K562 (cell line): ENCODE data around the gene GBF1. TPM values are rescaled to one million over a fixed set of nuclear protein-coding genes. Genes with fewer than 3 reads are reported as not detected.

Experiments used
- ATAC-seq: fragments of 200-7000 bp; cut with Tn5 transposase; 3 replicates; pipeline ENCODE4 v1.9.1; 2020; ENCODE audit warnings: moderate library complexity
- BruUV-seq: library from RNA; stranded (reverse); fragments of 400-500 nt; replicated peaks from 2 replicates; lab custom pipeline; 2021; lab: Mats Ljungman, UMichigan
- CTCF ChIA-PET: fragments of 300-600 bp; formaldehyde crosslinking; extraction: SDS; loops from one replicate; lab custom pipeline; 2021; ENCODE audit warnings: low intra/inter-chr PET ratio; lab: Yijun Ruan, JAX
- POLR2A ChIA-PET: fragments of 300-600, 350-650 bp; sonication (Branson Sonifier 250); formaldehyde crosslinking; extraction: SDS; loops from one replicate; lab custom pipeline; 2021; ENCODE audit warnings: antibody characterized with exemption, inconsistent platforms; lab: Yijun Ruan, JAX
- DNase-seq, 4 experiments: peaks; one replicate each; pipeline versions ENCODE4 v3.0.0 to v3.0.0-alpha.2; 2011 to 2018; ENCODE audit warnings: low spot score in 3 of 4, mixed read lengths in 3 of 4; ENCODE audit errors: extremely low read depth in 1 of 4
- FAIRE-seq: peaks from 2 replicates; lab custom pipeline; 2011; peaks lifted over from hg19 to GRCh38; lab: Jason Lieb, UNC
- H2AFZ ChIP-seq: 2 replicates; pipeline ENCODE4 v1.6.0; 2011; ENCODE audit warnings: low read depth, low read length, control low read depth, inconsistent platforms
- H3K27ac ChIP-seq: fragments of 200-600 bp; 3 replicates; pipeline ENCODE4 v1.8.0; 2011; ENCODE audit warnings: low read depth, mild to moderate bottlenecking, control low read depth, inconsistent platforms, low read length, moderate library complexity, mixed read lengths; ENCODE audit errors: extremely low read depth
- H3K27me3 ChIP-seq, 2 experiments: fragments of 300-600 bp in 1 of 2; 2 replicates in 1 of 2; 3 replicates in 1 of 2; pipeline versions ENCODE4 v1.6.0 to v1.8.0; 2011; ENCODE audit warnings: inconsistent platforms in 2 of 2, low read length in 2 of 2, mild to moderate bottlenecking in 1 of 2, mixed read lengths in 1 of 2, moderate library complexity in 1 of 2; ENCODE audit not compliant: control insufficient read depth in 2 of 2, insufficient read depth in 2 of 2
- H3K36me3 ChIP-seq: fragments of 300-600 bp; 3 replicates; pipeline ENCODE4 v1.8.0; 2011; ENCODE audit warnings: mild to moderate bottlenecking, low read length, inconsistent platforms; ENCODE audit not compliant: control insufficient read depth, insufficient read depth
- H3K4me1 ChIP-seq, 2 experiments: fragments of 200-600 bp in 1 of 2; replicated peaks in 1 of 2; 2 replicates in 1 of 2; 3 replicates in 1 of 2; pipeline versions ENCODE4 v1.5.1 to v1.8.0; 2011; ENCODE audit warnings: inconsistent platforms in 2 of 2, low read length in 2 of 2, mild to moderate bottlenecking in 1 of 2, mixed read lengths in 1 of 2, moderate library complexity in 1 of 2; ENCODE audit not compliant: control insufficient read depth in 2 of 2, insufficient read depth in 2 of 2
- H3K4me2 ChIP-seq: 2 replicates; pipeline ENCODE4 v1.6.1; 2011; ENCODE audit warnings: low read length, control low read depth, inconsistent platforms, mixed read lengths; ENCODE audit not compliant: insufficient read depth
- H3K4me3 ChIP-seq: fragments of 200-600 bp; sonication (generic), shearing (Covaris generic); 2 replicates; pipeline ENCODE4 v1.5.1; 2016; ENCODE audit warnings: control low read depth, inconsistent platforms
- H3K79me2 ChIP-seq: fragments of 200-600 bp; 3 replicates; pipeline ENCODE4 v1.8.0; 2011; ENCODE audit warnings: low read length, inconsistent platforms; ENCODE audit not compliant: control insufficient read depth, insufficient read depth
- H3K9ac ChIP-seq, 2 experiments: 2 replicates each; pipeline versions ENCODE4 v1.6.0 to v1.6.1; 2011; ENCODE audit warnings: low read depth in 2 of 2, low read length in 2 of 2, control low read depth in 1 of 2, inconsistent platforms in 1 of 2, mild to moderate bottlenecking in 1 of 2, mixed read lengths in 1 of 2; ENCODE audit not compliant: insufficient read depth in 1 of 2
- H3K9me1 ChIP-seq: one replicate; pipeline ENCODE4 v1.6.0; 2011; ENCODE audit warnings: inconsistent platforms, mild to moderate bottlenecking, low read length, moderate library complexity; ENCODE audit not compliant: control insufficient read depth, insufficient read depth
- H3K9me3 ChIP-seq: replicated peaks from 2 replicates; pipeline ENCODE4 v1.5.1; 2011; ENCODE audit warnings: low read depth, low read length, inconsistent platforms; ENCODE audit not compliant: control insufficient read depth, insufficient read depth
- H4K20me1 ChIP-seq: replicated peaks from 2 replicates; pipeline ENCODE4 v1.6.1; 2011; ENCODE audit warnings: low read length, inconsistent platforms, mixed read lengths; ENCODE audit not compliant: control insufficient read depth, insufficient read depth
- BDP1 ChIP-seq: IDR thresholded peaks from 3 replicates; pipeline ENCODE4 v1.6.1; 2011; ENCODE audit not compliant: insufficient read length, insufficient read depth
- C11orf30 ChIP-seq: fragments of 450-650 bp; IDR thresholded peaks from 2 replicates; pipeline ENCODE4 v1.6.1; 2016; ENCODE audit warnings: low read depth, mild to moderate bottlenecking
- CBFA2T2 ChIP-seq: fragments of 450-650 bp; conservative IDR thresholded peaks from 2 replicates; pipeline ENCODE4 v1.6.1; 2017; ENCODE audit warnings: mild to moderate bottlenecking
- CBFA2T3 ChIP-seq: fragments of 450-650 bp; IDR thresholded peaks from 2 replicates; pipeline ENCODE4 v1.6.1; 2017
- CBFB ChIP-seq: sonication (generic); formaldehyde crosslinking; IDR thresholded peaks from 2 replicates; pipeline ENCODE4 v1.4.0; 2020; ENCODE audit warnings: mild to moderate bottlenecking, missing genetic modification reagents
- CHD1 ChIP-seq: fragments of 200-600 bp; sonication (generic); IDR thresholded peaks from one replicate; pipeline ENCODE4 v1.6.1; 2012; ENCODE audit warnings: mild to moderate bottlenecking, moderate library complexity, low read length, inconsistent platforms
- EGR1 ChIP-seq: fragments of 450-650 bp; conservative IDR thresholded peaks from 2 replicates; pipeline ENCODE4 v1.6.1; 2017; ENCODE audit warnings: mild to moderate bottlenecking
- EP300 ChIP-seq: IDR thresholded peaks from 2 replicates; pipeline ENCODE4 v1.6.1; 2012; ENCODE audit warnings: low read length, improper control_type of control experiment
- MAFF ChIP-seq: IDR thresholded peaks from 2 replicates; pipeline ENCODE4 v1.6.1; 2012; ENCODE audit warnings: low read length, improper control_type of control experiment
- MXI1 ChIP-seq: IDR thresholded peaks from 2 replicates; pipeline ENCODE4 v1.6.1; 2011; ENCODE audit warnings: low read depth, mild to moderate bottlenecking, improper control_type of control experiment, low read length
- NCOR1 ChIP-seq: fragments of 450-650 bp; IDR thresholded peaks from 2 replicates; pipeline ENCODE4 v1.6.1; 2016; ENCODE audit warnings: mild to moderate bottlenecking, moderate library complexity
- NFE2 ChIP-seq: IDR thresholded peaks from 2 replicates; pipeline ENCODE4 v1.6.1; 2014; ENCODE audit warnings: antibody characterized with exemption, low read depth
- PHTF2 ChIP-seq: fragments of 250-450 bp; sonication (Bioruptor Pico); IDR thresholded peaks from 2 replicates; pipeline ENCODE4 v1.5.0; 2021; ENCODE audit warnings: mild to moderate bottlenecking
- POLR2AphosphoS2 ChIP-seq: IDR thresholded peaks from 2 replicates; pipeline ENCODE4 v1.6.1; 2012; ENCODE audit warnings: low read length, improper control_type of control experiment
- RFX7 ChIP-seq: fragments of 250-450 bp; sonication (Bioruptor Pico); IDR thresholded peaks from 2 replicates; pipeline ENCODE4 v1.5.1; 2021; ENCODE audit warnings: mild to moderate bottlenecking
- RNF219 ChIP-seq: fragments of 250-450 bp; sonication (Bioruptor Pico); IDR thresholded peaks from 2 replicates; pipeline ENCODE4 v1.5.0; 2022; ENCODE audit warnings: mild to moderate bottlenecking
- ZNF124 ChIP-seq: sonication (generic); formaldehyde crosslinking; IDR thresholded peaks from 2 replicates; pipeline ENCODE4 v1.8.1; 2022; ENCODE audit warnings: missing genetic modification reagents
- ZNF316 ChIP-seq: fragments of 450-650 bp; IDR thresholded peaks from 2 replicates; pipeline ENCODE4 v1.6.1; 2016
- WGBS: fragments of 100-300 bp; shearing (Covaris generic); methylation state at CpG from one replicate; pipeline ENCODE4 v1.1.6; 2016; ENCODE audit warnings: low coverage, mixed read lengths; ENCODE audit not compliant: insufficient coverage; ENCODE audit errors: missing lambda C conversion rate; 5-methylcytosine and 5-hydroxymethylcytosine counted together
- in situ Hi-C: fragments of 300-500 bp; cut with MboI; formaldehyde crosslinking; loops from 4 replicates; pipeline ENCODE4 v1.15.0; 2018; ENCODE audit warnings: inconsistent platforms, mixed read lengths
- intact Hi-C: fragments of 100-400 bp; cut with micrococcal nuclease; formaldehyde crosslinking; loops from 2 replicates; pipeline ENCODE4 v1.14.2; 2022
- polyA plus RNA-seq, 8 experiments: library from polyadenylated mRNA; depleted of rRNA in 4 of 8; stranded (reverse) in 5 of 8; unstranded in 3 of 8; fragments of >200 nt; fragmentation: Nextera tagmentation in 2 of 8; fragmentation: Illumina TruSeq in 1 of 8; extraction: Ambion mirVana in 2 of 8; extraction: Trizol in 1 of 8; gene quantifications; 2 replicates each; pipeline versions ENCODE4 v1.2.1 to v1.2.3, GENCODE V29; 2011 to 2014; ENCODE audit warnings: inconsistent platforms in 1 of 8, missing spikeins in 1 of 8
- total RNA-seq, 7 experiments: library from RNA; depleted of rRNA in 6 of 7; stranded (reverse); fragments of >200 nt in 6 of 7; fragmentation: Illumina TruSeq in 2 of 7; extraction: Trizol in 2 of 7; gene quantifications; 2 replicates each; pipeline versions ENCODE4 v1.2.1 to v1.2.3, GENCODE V29; 2011 to 2021; ENCODE audit warnings: low replicate concordance in 1 of 7

GBF1 gene
- total and polyA plus RNA-seq, 9 of the 15 experiments (the other 6 are each of a cell fraction or from before 2014, with no cell fraction given): 0.69 to 28.0 (median 10.3) TPM

GRCh38 chr10:102284531-102284930, 39.2 kb downstream of the GBF1 start:
- Histone ChIP-seq H3K4me3 (no peak overlapping the region), H3K79me2 (peaks cover 69% of the 10 kb centered on the region), H2AFZ (no peak overlapping the region), H3K9me1 (no peaks in the 10 kb centered on the region)
- CTCF ChIA-PET: no interaction called here
- 57% methylated on average over 2 of the region's 2 CpGs for whole genome bisulfite sequencing
- POLR2A ChIA-PET: interaction anchor here (1.0 kb wide), 1 partner anchor 13 kb away, joined by 3 read pairs; no protein-coding TSS in a partner anchor
- TF ChIP-seq MXI1 (no peak), C11orf30 (peak; percentile 16; the same call in 1 of the 2 replicates)
- TF ChIP-seq, all 486 proteins: peak for 1
- ATAC-seq (no peak), DNase-seq (no peak), FAIRE-seq (no peak)
- Histone ChIP-seq H3K9me3 (no peaks in the 10 kb centered on the region), H3K9ac (no peak overlapping the region), H4K20me1 (peaks cover 9% of the 10 kb centered on the region; the same call in 1 of the 2 replicates), H3K27me3 (no peaks in the 10 kb centered on the region), H3K4me1 (peaks cover 0 to 17% of the 10 kb centered on the region in 2 experiments; a peak in 3 of 5 replicates), H3K27ac (no peak overlapping the region), H3K4me2 (no peak overlapping the region), H3K36me3 (peaks cover 23% of the 10 kb centered on the region)
- no TSS peak for BruUV-seq
- intact Hi-C loops (no loop called here), in situ Hi-C loops (no loop called here)

- Histone ChIP-seq H2AFZ (no peak overlapping the region), H3K9me1 (no peaks in the 10 kb centered on the region), H3K36me3 (peaks cover 23% of the 10 kb centered on the region), H3K27me3 (no peaks in the 10 kb centered on the region), H3K79me2 (peaks cover 69% of the 10 kb centered on the region), H3K4me2 (peak overlapping the region; percentile 46; the same call in 1 of the 2 replicates), H3K9me3 (no peaks in the 10 kb centered on the region), H3K4me1 (peaks cover 0 to 17% of the 10 kb centered on the region in 2 experiments; a peak in 3 of 5 replicates), H3K4me3 (no peak overlapping the region), H3K9ac (no peak overlapping the region), H3K27ac (no peak overlapping the region), H4K20me1 (peaks cover 8% of the 10 kb centered on the region; the same call in 1 of the 2 replicates)
- no TSS peak for BruUV-seq
- 11% methylated on average over 2 of the region's 2 CpGs for WGBS
- intact Hi-C loops (no loop called here), in situ Hi-C loops (no loop called here)
- CTCF ChIA-PET: no interaction called here
- FAIRE-seq (peak; percentile 19), ATAC-seq (peak; percentile 74), DNase-seq (peak in 2 of 4 experiments; percentile 13 to 30)
- POLR2A ChIA-PET: interaction anchor here (1.0 kb wide), 1 partner anchor 13 kb away, joined by 3 read pairs; no protein-coding TSS in a partner anchor
- peak; percentile 29; the same call in 1 of the 2 replicates for TF ChIP-seq EP300
- TF ChIP-seq CBFA2T2: peak; percentile 30
- peak; percentile 14; the same call in 1 of the 2 replicates for TF ChIP-seq NCOR1
- no peak for TF ChIP-seq CHD1
- no peak for TF ChIP-seq PHTF2
- no peak for TF ChIP-seq EGR1
- TF ChIP-seq CBFA2T3: peak; percentile 59
- no peak for TF ChIP-seq POLR2AphosphoS2
- no peak for TF ChIP-seq RFX7 (CRISPR knock-in tag)
- TF ChIP-seq ZNF124 (CRISPR knock-in tag): no peak
- TF ChIP-seq NFE2: peak; percentile 69
- TF ChIP-seq RNF219 (CRISPR knock-in tag): no peak
- peak; percentile 12; the same call in 1 of the 2 replicates for TF ChIP-seq MAFF
- TF ChIP-seq BDP1: no peak
- no peak for TF ChIP-seq CBFB (CRISPR knock-in tag)
- TF ChIP-seq ZNF316: peak; percentile 61
Measured at GRCh38 chr10:102285133-102285532, 39.8 kb downstream of the GBF1 start.
